ENCODE data around the gene KRT10. TPM values are rescaled to one million over a fixed set of nuclear protein-coding genes. Genes with fewer than 3 reads are reported as not detected.

The KRT10 gene
- total RNA-seq, 1 donor from 2014 or later = 0.85 TPM

DNA sequence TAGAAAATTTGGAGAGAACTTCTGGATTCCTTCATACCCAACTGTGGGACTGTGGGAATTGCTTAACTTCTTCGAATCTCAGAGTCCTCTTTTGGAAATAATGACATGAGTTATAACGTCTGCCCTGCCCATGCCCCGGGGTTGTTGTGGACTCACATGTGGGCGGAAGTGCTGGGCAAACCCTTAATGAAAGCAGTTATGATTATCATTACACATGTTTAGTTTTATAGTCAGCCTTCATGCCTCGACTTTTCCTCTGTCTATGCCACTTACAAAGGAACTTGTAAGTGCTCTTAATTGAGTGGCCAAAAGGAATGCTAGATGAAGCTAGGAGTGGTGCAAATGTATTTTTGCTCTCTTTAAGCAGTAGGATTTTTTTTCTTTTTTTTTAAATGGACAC, 44.0 kb downstream of the KRT10 start:
- TF ChIP-seq, protein P1, sequence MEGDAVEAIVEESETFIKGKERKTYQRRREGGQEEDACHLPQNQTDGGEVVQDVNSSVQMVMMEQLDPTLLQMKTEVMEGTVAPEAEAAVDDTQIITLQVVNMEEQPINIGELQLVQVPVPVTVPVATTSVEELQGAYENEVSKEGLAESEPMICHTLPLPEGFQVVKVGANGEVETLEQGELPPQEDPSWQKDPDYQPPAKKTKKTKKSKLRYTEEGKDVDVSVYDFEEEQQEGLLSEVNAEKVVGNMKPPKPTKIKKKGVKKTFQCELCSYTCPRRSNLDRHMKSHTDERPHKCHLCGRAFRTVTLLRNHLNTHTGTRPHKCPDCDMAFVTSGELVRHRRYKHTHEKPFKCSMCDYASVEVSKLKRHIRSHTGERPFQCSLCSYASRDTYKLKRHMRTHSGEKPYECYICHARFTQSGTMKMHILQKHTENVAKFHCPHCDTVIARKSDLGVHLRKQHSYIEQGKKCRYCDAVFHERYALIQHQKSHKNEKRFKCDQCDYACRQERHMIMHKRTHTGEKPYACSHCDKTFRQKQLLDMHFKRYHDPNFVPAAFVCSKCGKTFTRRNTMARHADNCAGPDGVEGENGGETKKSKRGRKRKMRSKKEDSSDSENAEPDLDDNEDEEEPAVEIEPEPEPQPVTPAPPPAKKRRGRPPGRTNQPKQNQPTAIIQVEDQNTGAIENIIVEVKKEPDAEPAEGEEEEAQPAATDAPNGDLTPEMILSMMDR (IDR thresholded peaks at IDR 0.05) = no peak
- no peak overlapping the region for H3K4me3 ChIP-seq
- DNase-seq (ENCODE audit: low spot score in 2 of 2) = no peak
- no peaks in the 10 kb centered on the region for H3K9me3 ChIP-seq
- intact Hi-C loops (cut with DNase I) = no loop called here
- H3K36me3 ChIP-seq = no peaks in the 10 kb centered on the region
- H3K27me3 ChIP-seq = no peaks in the 10 kb centered on the region
- H3K4me1 ChIP-seq = no peaks in the 10 kb centered on the region
- no peak overlapping the region for H3K27ac ChIP-seq

DNA sequence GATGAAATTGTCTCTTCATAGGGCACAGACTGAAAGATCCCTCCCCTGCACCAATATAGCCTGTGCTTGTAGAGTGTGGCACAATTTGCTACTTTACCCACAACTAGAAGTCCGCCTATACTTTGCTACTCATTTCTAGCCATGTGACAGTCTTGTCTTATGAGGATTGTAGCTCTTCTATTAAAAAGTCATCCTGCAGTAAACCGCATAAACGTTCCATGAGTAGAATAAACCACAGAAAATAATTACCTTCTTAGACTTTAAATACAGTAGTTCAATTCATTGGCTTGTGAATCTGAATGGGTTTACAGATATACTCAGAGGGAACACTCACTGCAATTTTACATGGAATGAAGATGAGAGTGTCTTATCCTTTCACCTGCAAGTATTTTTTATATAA, 44.4 kb downstream of the KRT10 start:
- no peak overlapping the region for H3K4me3 ChIP-seq
- no peak for DNase-seq (ENCODE audit: low spot score in 2 of 2)
- no peak overlapping the region for H3K27ac ChIP-seq
- intact Hi-C loops (cut with DNase I) = no loop called here
- H3K36me3 ChIP-seq = no peaks in the 10 kb centered on the region
- TF ChIP-seq, protein P1 (IDR thresholded peaks at IDR 0.05) = no peak
- H3K9me3 ChIP-seq = no peaks in the 10 kb centered on the region
- H3K27me3 ChIP-seq = no peaks in the 10 kb centered on the region
- no peaks in the 10 kb centered on the region for H3K4me1 ChIP-seq

DNA sequence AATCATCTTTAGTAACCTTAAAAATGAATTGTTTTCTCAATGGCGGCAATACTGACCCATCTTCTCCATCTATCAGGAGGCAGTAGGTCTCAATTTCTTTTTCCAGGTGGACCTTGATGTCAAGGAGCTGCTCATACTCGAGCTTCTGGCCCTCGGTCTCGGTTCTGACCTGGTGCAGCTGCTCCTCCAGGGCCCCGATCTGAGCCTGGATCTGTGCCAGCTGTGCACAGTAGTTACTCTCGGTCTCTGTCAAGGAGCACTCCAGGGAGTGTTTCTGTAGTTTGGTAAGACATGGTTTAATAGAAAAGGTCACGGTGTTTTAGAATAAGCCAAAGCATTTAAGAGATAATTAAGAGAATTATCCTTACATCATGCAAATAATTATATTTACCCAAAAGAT, 45.0 kb downstream of the KRT10 start:
- TF ChIP-seq, protein P1 (IDR thresholded peaks at IDR 0.05) = no peak
- Histone ChIP-seq H3K36me3 (no peaks in the 10 kb centered on the region), H3K4me1 (no peaks in the 10 kb centered on the region), H3K27ac (no peak overlapping the region), H3K27me3 (no peaks in the 10 kb centered on the region), H3K4me3 (no peak overlapping the region), H3K9me3 (no peaks in the 10 kb centered on the region)
- DNase-seq (ENCODE audit: low spot score in 2 of 2) = no peak
- intact Hi-C loops (cut with DNase I) = no loop called here

DNA sequence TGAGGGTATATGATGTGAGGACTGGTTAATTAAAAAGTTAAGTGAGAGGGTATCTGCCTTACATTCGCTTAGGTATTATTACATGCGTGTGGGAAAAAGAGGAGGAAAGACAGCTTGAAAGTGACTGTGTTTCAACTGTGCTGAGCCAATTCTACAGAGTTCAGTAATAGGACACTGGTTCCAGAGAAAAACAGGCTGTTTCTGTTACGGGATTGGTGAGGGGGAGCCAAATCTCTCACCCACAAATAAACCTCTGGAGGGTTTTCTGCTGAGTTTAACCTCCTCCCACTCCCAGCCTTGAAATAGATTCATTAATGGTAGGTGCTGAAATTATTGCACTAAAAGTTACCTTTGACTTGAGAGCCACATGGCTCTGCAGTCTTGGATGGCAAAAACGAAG, 46.5 kb downstream of the KRT10 start:
- no peak overlapping the region for H3K4me3 ChIP-seq
- H3K36me3 ChIP-seq = no peaks in the 10 kb centered on the region
- TF ChIP-seq, protein P1 (IDR thresholded peaks at IDR 0.05) = no peak
- no peaks in the 10 kb centered on the region for H3K27me3 ChIP-seq
- H3K9me3 ChIP-seq = no peaks in the 10 kb centered on the region
- H3K4me1 ChIP-seq = no peaks in the 10 kb centered on the region
- no peak for DNase-seq (ENCODE audit: low spot score in 2 of 2)
- intact Hi-C loops (cut with DNase I) = no loop called here
- H3K27ac ChIP-seq = no peak overlapping the region

DNA sequence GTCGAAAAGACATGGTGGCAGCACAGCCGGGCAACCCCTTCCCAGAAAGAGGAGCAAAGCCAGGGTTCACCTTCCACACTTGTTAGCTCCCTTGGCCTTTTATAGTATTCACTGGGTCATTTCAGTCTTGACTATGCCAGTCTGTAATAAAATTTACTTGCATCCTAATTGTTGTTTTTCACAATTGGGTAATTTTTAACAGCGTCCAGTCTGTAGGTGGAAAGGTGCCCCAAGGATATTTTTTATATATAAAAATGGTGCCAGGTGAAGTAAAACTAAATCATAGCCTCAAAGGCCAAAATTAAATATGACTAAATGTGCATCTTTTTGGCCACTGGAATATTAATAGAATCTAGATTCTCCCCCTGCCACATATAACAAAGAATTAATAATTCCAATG, 50.3 kb downstream of the KRT10 start, which contains the start of gene KRT26:
KRT26 (minus strand) TSS at position 101 of the 400 bp plus-strand sequence; CDS start at position 13, 88 bp downstream.
- no peak for DNase-seq (ENCODE audit: low spot score in 2 of 2)
- Histone ChIP-seq H3K9me3 (no peaks in the 10 kb centered on the region), H3K36me3 (no peaks in the 10 kb centered on the region), H3K27ac (no peak within 1 kb of the TSS), H3K4me3 (no peak within 1 kb of the TSS), H3K4me1 (no peaks in the 10 kb centered on the region), H3K27me3 (no peaks in the 10 kb centered on the region)
- intact Hi-C loops (cut with DNase I) = no loop called here
- TF ChIP-seq, protein P1 (IDR thresholded peaks at IDR 0.05) = no peak

Other genes starting within 250 kb of the KRT10 start
- gene SMARCE1, start 174.8 kb downstream of the KRT10 start, total RNA-seq = 147 TPM
- gene KRT222, start 157.4 kb downstream of the KRT10 start, total RNA-seq = 3.4 TPM
- not detected for gene KRT24, start 118.9 kb downstream of the KRT10 start, total RNA-seq
- not detected for gene KRT25, start 67.3 kb downstream of the KRT10 start, total RNA-seq
- gene KRT26, start 50.4 kb downstream of the KRT10 start, total RNA-seq = not detected
- not detected for gene KRT27, start 40.1 kb downstream of the KRT10 start, total RNA-seq
- gene KRT28, start 22.7 kb downstream of the KRT10 start, total RNA-seq = not detected
- not detected for gene KRT12, start 44.6 kb upstream of the KRT10 start, total RNA-seq
- gene KRT20, start 62.6 kb upstream of the KRT10 start, total RNA-seq = not detected
- not detected for gene KRT23, start 115.0 kb upstream of the KRT10 start, total RNA-seq
- gene KRT39, start 144.3 kb upstream of the KRT10 start, total RNA-seq = not detected
- gene KRT40, start 161.7 kb upstream of the KRT10 start, total RNA-seq = not detected
- not detected for gene KRTAP3-3, start 171.6 kb upstream of the KRT10 start, total RNA-seq
- not detected for gene KRTAP3-2, start 177.3 kb upstream of the KRT10 start, total RNA-seq
- gene KRTAP3-1, start 186.5 kb upstream of the KRT10 start, total RNA-seq = not detected
- not detected for gene KRTAP1-5, start 204.6 kb upstream of the KRT10 start, total RNA-seq
- gene KRTAP1-4, start 207.6 kb upstream of the KRT10 start, total RNA-seq = not detected
- not detected for gene KRTAP1-3, start 212.3 kb upstream of the KRT10 start, total RNA-seq
- not detected for gene KRTAP1-1, start 218.8 kb upstream of the KRT10 start, total RNA-seq
- not detected for gene KRTAP2-1, start 224.7 kb upstream of the KRT10 start, total RNA-seq
- gene KRTAP2-2, start 232.6 kb upstream of the KRT10 start, total RNA-seq = not detected
- not detected for gene KRTAP2-3, start 237.5 kb upstream of the KRT10 start, total RNA-seq
- not detected for gene KRTAP2-4, start 243.3 kb upstream of the KRT10 start, total RNA-seq

All from ascending aorta (tissue), 2 donors.